Activated CD4-positive, alpha-beta T cell treated with anti-CD3 and anti-CD28 coated beads for 4 hours (primary cell): Measurements from ENCODE around the gene OPRL1.
A peak's percentile ranks its signal among the peaks of the same experiment; 100 is the strongest.
"Not testable (repeated sequence)": the region's sequence is repeated elsewhere in the genome, so short reads cannot be mapped to it uniquely, and the experiment has no call there.

Experiments
- DNase-seq, 2 donors: peaks; one replicate each; pipeline ENCODE4 v3.0.0-alpha.2; 2020

Gene OPRL1

GRCh38 chr20:64087226-64087825, 7.4 kb downstream of the OPRL1 start:
- not testable (repeated sequence) for DNase-seq

GRCh38 chr20:64088586-64088985, 8.7 kb downstream of the OPRL1 start:
- DNase-seq = not testable (repeated sequence)

DNA sequence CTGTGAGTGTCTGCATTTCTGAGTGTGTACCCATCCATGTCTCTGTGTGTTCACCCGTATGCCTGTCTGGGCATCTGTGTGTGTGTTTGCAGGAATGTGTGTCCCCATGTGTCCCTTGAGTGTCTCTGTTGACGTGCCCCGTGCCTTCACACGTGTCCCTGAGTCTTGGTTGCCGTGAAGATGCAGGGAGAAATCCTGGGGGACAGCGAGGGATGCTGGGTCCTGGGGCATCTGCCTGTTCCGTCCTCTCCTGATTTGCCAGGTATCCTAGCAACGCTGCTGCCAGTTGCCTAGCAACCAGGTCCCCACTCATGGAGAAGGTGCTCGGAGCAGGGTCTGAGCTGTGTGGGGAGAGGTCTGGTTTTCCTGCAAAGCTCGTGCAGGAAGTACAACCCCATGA, 10.3 kb downstream of the OPRL1 start:
- DNase-seq = no peak

DNA sequence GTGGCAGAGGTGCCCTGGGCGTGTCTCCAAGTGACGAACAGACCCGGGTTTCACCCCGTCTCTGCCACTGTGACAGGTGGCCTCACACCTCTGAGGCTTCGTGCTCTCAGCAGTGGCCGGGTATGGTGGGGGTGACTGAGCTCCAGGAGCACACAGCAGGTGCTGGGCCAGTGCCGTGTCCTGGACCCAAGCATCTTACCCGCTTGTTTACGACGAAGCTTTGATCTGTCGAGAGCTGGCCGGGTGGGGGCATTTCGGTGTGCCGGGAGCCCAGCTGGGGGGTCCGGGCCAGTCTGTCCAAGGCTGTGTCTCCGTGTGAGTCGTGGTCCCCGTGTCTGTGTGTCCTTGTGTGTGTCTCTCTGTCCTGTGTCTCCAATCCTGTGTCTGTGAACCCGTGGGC, 11.5 kb downstream of the OPRL1 start:
- no peak for DNase-seq

DNA sequence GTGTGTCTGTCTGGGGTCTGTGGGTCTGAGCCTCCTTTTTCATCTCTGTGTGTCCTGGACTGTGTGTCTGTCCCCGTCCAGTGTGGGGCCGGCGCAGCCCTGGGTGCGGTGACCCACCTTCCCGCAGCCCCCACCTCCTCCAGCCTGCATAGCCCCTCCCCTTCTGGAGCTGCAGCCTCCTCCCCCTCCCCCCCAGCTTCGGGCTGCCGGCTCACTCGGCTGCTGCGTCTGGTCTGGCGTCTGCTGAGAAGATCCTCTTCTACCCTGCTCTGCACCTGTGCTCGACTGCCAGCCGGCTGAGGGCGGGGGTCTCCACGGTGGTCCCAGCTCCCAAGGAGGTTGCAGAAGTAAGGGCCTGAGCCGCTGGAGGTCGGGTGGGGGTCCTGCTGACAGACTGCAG, 11.9 kb downstream of the OPRL1 start:
- DNase-seq = no peak

GRCh38 chr20:64092258-64093012, 12.6 kb downstream of the OPRL1 start:
- DNase-seq = no peak

GRCh38 chr20:64093013-64093503, 13.2 kb downstream of the OPRL1 start:
- DNase-seq = no peak

DNA sequence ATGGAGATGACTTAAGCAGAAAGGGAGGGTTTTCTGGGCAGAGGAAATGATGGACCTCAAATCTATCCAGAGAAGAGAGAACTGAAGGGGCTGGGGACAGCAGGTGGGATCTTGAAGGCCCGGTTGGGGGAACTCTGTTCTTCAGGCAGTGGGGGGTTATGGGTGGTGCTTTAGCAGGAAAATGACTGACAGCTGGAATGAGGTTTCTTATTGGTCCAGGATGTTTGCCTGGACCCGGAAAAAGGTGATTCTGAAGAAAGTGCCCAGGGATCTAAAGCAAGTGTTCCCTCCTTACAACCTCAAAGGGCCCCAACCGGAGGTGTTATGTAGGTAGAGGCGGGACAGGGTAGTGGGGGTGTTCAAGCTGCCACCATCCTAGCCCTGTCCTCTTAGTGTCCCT, 15.6 kb downstream of the OPRL1 start:
- no peak for DNase-seq

- DNase-seq = no peak
These were observed 16.0 kb downstream of the OPRL1 start for GRCh38 chr20:64095927-64096326.

GRCh38 chr20:64096535-64096934, 16.7 kb downstream of the OPRL1 start:
- DNase-seq = no peak

- no peak for DNase-seq
These were observed 18.7 kb downstream of the OPRL1 start for GRCh38 chr20:64098471-64099013.

- no peak for DNase-seq
These were observed 19.4 kb downstream of the OPRL1 start for GRCh38 chr20:64099086-64099786.

GRCh38 chr20:64099880-64100565, 20.1 kb downstream of the OPRL1 start:
- no peak for DNase-seq

DNA sequence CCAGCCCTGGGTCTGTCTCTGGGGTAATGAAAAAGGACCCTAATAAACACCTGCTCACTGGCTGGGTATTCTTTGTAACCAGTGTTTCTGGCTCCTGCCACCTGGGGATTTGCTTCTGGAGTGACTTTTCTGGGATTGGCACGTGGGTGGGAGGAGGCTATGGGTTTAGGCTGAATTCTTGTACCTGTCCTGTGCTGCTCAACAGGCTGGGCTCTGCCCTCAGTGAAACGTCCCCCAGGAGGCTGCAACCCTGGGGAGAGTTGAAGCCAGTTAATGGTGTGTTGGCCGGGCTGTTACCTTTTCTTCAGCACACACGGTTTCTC, 20.6 kb downstream of the OPRL1 start:
- no peak for DNase-seq

DNA sequence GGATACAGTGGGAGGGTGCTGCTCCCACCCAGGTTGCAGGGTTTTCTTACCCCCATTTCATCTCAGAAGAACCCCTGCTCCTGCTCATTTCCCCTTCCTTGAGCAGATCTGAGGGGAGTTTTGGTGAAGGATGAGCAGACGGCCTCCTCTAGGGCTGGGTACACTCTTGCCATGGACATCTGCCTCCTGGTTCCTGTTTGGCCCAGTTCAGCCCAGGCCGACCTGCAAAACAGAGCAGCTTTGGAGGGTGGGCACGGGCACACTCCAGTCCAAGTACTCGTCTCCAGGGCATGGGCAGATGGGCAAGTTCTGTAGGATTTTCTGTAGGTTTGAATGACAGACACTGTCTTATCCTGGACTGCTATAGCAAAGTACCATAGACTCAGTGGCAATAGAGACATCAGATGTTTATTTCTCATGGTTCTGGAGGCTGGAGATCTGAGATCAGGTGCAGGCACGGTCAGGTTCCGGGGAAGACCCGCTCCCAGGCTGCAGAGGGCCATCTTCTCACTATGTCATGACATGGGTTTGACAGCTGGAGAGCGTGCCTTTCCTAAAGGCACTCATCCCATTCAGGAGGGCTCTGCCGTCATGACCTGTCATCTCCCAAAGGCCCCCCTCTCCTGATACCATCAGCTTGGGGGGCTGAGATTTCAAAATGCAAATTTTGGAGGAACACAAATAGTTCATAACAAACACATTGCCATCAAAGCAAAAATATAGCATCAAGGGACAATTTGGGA, 21.2 kb downstream of the OPRL1 start:
- no peak for DNase-seq

DNA sequence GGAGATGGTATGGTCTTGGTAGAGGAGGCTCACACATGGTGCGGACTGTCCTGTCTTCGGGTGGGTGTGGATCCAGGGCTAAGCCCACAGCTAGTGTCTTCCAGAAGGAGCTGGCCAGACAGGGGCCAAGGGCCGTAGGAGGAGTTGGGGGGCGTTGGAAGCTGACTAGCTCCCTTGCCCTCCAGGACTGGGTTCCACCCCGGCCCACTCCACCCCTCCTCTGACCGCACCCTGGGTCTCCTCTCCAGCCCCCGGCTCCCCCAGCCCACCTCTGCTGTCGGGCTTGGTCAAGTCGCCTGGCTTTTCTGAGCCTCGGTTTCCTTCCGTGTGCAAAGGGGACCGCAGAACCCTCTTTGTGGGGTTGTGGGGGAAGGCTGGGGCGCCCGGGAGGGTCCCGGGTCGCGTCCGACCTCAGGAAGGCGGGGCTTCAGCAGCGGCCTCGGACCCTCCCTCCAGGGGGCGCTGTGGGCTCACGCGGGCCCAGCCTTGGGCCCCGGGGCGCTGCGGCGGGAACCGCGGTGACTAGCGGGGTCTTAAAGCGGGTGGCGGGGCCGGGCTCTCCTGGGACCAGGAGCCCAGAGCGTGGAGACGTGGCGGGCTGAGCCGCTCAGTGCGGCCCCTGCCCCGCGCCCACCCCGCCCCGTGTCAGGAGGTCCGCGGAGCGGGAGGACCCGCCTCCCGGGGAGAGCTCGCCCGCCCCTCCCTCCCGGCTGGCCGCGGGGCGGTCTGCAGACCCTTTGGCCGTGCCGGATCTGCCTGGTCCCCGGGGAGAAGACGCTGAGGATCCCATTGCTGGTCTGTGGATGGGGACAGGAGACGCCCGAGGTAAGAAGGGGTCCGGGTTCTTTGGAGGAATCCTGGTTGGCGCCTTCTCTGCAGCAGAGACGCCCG, 22.1 kb downstream of the OPRL1 start:
- peak; percentile 58 to 59 for DNase-seq

DNA sequence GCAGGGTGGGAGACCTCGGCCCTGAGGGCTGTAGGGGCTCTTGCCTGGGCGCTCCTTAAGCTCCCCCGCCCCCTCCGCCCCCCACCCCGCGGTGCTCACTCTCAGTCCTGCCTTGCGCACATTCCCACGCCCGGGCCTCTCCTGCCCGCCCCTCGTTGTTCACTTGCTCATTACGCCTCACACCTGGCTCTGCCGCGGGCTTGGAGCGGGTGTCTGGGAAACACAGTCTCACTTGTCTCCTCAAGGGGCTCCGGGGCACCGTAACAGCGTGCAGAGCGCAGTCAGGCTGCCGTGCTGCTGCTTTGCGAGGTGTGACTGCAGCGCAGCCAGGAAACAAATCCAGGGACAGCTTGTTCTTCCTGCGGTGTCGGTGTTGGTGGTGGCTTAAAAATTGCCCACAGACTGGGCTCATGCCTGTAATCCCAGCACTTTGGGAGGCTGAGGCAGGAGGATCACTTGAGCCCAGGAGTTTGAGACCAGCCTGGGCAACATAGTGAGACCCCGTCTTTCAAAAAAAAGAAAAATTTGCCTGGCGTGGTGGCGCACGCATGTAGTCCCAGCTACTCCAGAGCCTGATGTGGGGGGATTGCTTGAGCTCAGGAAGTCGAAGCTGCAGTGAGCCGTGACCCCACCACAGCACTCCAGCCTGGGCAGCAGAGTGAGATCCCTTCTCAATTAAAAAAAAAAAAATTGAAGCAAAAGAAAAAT, 22.9 kb downstream of the OPRL1 start:
- DNase-seq = no peak

- no peak for DNase-seq
These were observed 24.2 kb downstream of the OPRL1 start for GRCh38 chr20:64103871-64104666.

- no peak for DNase-seq
These were observed 25.0 kb downstream of the OPRL1 start for GRCh38 chr20:64104667-64105451.
